VCaP (cell line): ENCODE measurements around the gene CCDC33.

ENCODE experiments used
- H3K27ac ChIP-seq: fragments of 450-650 bp; 2 replicates; pipeline ENCODE4 v1.5.1; 2017
- TF ChIP-seq, protein P1 (sequence below): fragments of 450-650 bp; conservative IDR thresholded peaks from 2 replicates; pipeline ENCODE4 v1.5.1; 2017; ENCODE audit warnings: mild to moderate bottlenecking, moderate library complexity

CCDC33 gene

GRCh38 chr15:74268020-74268419 is 31.9 kb downstream of the CCDC33 start:
- H3K27ac ChIP-seq: no peak overlapping the region
- TF ChIP-seq, protein P1, sequence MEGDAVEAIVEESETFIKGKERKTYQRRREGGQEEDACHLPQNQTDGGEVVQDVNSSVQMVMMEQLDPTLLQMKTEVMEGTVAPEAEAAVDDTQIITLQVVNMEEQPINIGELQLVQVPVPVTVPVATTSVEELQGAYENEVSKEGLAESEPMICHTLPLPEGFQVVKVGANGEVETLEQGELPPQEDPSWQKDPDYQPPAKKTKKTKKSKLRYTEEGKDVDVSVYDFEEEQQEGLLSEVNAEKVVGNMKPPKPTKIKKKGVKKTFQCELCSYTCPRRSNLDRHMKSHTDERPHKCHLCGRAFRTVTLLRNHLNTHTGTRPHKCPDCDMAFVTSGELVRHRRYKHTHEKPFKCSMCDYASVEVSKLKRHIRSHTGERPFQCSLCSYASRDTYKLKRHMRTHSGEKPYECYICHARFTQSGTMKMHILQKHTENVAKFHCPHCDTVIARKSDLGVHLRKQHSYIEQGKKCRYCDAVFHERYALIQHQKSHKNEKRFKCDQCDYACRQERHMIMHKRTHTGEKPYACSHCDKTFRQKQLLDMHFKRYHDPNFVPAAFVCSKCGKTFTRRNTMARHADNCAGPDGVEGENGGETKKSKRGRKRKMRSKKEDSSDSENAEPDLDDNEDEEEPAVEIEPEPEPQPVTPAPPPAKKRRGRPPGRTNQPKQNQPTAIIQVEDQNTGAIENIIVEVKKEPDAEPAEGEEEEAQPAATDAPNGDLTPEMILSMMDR: no peak

GRCh38 chr15:74269362-74270035 is 33.4 kb downstream of the CCDC33 start:
- H3K27ac ChIP-seq: no peak overlapping the region
- TF ChIP-seq, protein P1: no peak

DNA sequence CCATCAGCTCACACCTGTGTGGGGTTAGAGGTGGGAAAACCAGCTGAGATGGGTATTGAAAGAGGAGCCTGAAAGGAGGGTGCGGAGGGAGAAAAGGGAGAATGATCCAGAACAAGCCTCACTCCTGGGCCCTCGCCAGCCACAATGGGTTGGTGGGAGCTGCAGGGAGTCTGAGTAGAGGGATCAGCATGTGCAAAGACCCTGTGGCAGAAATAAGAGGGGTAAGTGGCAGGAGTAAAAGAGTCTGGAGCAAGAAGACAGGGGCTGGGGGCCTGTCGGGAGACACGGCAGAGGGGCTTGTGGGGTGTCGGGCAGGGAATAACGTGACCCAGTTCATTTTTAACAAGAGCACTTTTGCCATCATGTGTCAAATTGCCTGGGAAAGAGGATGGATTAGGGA is 34.0 kb downstream of the CCDC33 start:
- TF ChIP-seq, protein P1: no peak
- no peak overlapping the region for H3K27ac ChIP-seq

GRCh38 chr15:74270854-74271520 is 34.9 kb downstream of the CCDC33 start:
- TF ChIP-seq, protein P1: no peak
- no peak overlapping the region for H3K27ac ChIP-seq

DNA sequence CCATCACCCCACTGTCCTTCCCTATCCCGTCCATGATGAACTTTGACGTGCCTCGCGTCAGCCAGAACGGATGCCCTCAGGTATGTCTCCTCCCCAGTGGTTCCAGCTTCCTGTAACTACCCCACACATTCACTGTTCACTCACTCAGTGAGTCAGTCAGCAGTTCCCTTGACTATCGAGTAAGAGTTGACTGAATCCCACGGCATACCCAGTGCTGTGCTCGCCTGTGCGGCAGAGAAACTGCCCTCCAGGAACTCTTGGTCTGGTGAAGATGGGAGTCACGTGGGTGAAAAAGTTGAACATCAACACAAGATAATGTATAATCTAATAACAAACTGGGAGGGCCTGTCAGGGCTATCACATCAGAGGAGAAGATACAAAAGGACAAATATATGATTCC is 36.7 kb downstream of the CCDC33 start:
- H3K27ac ChIP-seq: no peak overlapping the region
- TF ChIP-seq, protein P1: no peak

DNA sequence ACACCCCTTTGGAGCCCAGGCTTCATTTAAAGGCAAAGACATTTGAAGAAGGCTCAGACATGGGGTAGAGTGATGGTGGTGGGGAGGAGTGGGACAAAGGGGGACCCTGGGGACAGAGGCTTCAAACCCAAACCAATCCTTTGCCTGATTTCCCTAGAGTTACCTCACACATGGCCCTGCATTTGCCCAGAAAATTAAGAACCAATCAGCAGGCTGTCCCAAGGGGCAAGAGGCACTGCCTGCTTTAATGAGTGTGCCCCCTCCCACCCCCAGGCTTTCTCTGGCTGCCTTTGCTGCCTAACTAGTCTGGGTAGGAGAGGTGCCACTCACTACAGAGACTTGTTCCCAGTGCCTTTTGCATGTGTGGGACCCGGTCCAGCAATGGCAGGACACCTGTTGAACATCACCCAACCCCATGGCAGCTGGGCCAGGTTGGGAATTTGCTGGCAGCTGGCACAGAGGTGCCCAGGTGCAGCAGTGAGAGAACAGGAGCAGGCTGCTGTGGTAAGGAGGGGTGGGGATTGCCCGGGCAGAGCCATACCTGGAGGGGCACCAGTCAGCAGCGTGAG is 38.4 kb downstream of the CCDC33 start:
- H3K27ac ChIP-seq: no peak overlapping the region
- TF ChIP-seq, protein P1: no peak

DNA sequence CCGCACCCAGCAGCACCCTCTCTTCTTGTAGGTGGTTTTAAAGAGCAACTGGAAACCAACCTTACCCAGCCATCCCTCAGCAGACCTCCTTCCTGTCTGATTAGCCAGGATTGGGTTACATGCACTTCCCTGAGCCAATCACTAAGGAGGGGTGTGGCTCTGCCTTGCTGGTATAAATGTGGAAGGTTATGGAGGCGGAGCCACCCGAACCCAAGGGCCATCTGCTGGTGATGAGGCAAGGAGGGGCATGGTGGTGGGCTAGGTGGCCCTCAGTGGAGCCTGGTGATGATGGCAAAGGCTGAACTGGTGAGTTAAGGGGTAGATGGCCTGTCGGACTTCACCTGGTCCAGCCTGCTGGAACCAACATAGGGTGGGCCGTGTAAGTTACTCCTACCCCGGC is 39.8 kb downstream of the CCDC33 start:
- no peak overlapping the region for H3K27ac ChIP-seq
- TF ChIP-seq, protein P1: no peak
